Measurements from ENCODE around the gene LITAF. TPM values are rescaled to one million over a fixed set of nuclear protein-coding genes. Genes with fewer than 3 reads are reported as not detected.
"Not testable (repeated sequence)": the region's sequence is repeated elsewhere in the genome, so short reads cannot be mapped to it uniquely, and the experiment has no call there.

LITAF gene
- total RNA-seq, 1 donor from 2014 or later = 5.3 TPM

DNA sequence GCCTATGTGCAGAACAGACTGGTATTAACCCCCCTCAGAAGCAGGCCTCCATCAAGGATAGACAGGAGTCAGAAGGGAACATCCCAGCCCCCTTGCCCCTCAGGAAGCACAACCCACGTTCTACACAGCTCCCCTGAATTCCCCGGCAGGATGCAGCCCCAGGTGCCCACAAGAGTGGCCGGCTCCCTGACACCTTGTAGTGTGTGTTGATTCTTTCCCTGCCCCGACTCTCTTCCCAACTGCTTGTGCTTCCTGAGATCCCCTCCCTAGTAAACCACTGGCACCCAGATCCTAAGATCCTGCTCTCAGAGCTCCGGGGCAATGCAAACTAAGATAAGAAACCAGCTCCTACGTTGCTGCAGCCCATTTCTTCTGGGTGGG, 34.8 kb upstream of the LITAF start:
- DNase-seq (ENCODE audit: low read depth) = no peak

DNA sequence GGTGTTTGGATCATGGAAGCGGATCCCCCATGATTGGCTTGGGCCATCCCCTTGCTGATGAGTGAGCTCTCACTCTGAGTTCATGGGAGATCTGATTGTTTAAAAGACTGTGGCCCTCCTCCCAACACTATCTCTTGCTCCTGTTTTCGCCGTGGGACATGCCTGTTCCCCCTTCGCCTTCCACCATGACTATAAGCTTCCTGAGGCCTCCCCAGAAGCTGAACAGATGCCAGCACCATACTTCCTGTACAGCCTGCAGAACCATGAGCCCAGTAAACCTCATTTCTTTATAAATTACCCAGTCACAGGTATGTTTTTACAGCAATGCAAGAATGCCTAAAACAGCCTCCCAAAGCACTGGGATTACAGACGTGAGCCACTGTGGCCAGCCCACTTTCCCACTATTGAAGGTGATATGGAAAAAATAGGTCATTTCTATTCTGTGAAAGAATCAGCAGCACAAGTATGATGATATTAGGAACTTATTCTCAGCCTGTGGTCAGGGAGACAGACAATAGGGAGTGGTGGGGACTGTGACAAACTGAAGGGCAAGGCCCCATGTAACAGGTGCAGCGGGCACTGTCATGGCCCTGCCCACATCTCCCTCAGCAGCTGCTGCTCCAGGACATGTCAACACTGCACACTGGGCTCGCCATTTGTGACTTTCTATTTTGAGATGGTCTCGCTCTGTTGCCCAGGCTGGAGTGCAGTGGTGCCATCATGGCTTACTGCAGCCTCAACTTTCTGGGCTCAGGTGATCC, 33.7 kb upstream of the LITAF start:
- peak; percentile 67 for DNase-seq (ENCODE audit: low read depth)

DNA sequence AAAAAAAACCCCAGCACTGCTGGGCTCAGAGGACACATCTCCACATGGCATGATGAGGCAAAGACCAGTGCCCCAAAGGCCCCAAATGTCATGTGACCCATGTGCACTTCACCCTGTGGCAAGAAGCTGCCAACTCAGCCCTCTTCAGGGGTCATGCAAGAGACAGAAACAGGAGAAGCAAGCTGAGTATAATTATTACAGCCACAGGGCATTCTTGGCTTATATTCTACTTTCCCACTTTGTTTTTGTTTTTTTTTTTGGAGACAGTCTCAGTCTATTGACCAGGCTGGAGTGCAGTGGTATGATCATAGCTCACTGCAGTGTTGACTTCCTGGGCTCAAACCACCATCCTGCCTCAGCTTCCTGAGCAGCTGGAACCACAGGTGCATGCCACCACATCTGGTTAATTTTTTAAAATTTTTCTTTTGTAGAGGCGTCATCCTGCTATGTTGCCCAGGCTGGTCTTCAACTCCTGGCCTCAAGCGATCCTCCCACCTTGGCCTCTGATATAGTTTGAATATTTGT, 32.7 kb upstream of the LITAF start:
- no peak for DNase-seq (ENCODE audit: low read depth)

DNA sequence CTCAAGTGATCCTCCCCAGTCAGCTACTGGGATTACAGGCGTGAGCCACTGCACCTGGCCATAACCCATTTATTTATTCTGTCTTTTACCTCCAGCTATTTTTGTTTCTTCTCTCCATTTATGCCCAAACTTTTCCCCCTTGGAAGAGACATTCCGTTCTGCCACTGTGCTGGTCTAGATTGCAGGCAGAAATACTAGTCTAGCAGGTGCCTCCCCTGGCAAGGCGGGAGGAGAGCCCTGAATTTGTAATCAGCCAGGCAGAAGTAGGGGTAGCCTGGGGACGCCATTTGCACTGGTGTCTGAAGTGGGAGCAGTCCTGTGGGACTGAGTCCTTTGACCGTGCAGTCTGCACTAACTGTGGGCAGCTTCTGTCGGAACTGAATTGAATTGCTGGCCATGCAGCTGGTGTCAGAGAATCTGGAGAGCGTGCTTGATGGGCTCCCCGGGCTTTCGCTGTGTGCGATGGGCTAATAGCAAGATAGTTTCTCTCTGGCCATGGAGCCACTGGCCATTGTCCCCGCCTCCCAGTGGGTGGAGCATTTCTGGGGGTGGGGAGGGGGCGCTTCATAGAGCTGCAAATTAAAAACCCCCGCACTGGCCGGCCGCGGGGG, 31.5 kb upstream of the LITAF start:
- DNase-seq (ENCODE audit: low read depth) = no peak

DNA sequence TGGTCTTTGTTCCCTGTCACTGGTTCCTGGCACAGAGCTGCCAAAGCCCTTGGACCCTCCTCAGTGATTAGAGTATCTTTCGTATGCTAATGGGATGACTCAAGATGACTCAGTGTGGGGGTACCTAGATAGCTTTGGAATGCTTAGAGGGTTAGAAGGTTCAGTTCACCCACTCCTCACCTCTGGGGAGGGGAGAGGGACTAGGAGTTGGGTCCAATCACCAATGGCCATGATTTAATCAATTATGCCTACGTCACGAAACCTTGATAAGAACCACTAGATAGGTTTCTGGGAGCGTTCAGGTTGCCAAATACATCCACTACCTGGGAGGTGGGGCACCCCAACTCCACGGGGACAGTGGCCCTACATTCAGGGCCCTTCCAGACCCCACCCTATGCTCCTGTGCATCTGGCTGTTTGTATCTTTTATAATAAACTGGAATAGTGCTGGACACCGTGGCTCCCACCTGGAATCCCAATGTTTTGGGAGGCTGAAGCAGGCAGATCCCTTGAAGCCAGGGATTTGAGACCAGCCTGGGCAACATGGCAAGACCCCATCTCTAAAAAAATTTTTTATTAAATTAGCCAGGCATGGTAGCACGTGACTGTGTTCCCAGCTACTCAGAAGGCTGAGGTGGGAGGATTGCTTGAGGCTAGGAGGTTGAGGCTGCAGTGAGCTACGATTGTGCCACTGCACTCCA, 29.2 kb upstream of the LITAF start:
- DNase-seq (ENCODE audit: low read depth) = no peak

DNA sequence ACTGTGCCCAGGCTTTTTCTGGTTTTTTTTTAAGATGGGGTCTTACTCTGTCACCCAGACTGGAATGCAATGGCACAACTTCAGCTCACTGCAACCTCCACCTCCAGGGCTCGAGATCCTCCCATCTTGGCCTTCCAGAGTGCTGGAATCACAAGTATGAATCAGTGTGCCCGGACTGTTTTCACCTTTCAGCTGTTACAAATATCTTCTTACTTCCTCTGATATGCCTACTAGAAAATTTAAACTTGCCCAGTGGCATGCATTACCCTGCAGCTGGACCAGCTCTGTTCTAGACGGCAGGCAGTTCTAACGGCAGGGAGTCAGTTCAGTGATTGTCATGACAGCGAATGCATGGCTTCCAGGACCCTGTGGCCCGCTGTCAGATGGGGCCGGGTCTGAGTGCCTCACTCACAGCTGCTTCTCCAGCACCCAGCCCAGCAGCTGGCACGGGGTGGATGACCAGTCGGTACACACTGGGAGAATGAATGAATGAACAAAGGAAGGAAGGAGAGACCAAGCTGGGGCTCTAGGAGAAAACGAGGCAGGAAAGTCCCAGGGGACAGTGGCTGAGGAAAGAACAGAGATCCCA, 28.0 kb upstream of the LITAF start:
- DNase-seq (ENCODE audit: low read depth) = peak; percentile 18

DNA sequence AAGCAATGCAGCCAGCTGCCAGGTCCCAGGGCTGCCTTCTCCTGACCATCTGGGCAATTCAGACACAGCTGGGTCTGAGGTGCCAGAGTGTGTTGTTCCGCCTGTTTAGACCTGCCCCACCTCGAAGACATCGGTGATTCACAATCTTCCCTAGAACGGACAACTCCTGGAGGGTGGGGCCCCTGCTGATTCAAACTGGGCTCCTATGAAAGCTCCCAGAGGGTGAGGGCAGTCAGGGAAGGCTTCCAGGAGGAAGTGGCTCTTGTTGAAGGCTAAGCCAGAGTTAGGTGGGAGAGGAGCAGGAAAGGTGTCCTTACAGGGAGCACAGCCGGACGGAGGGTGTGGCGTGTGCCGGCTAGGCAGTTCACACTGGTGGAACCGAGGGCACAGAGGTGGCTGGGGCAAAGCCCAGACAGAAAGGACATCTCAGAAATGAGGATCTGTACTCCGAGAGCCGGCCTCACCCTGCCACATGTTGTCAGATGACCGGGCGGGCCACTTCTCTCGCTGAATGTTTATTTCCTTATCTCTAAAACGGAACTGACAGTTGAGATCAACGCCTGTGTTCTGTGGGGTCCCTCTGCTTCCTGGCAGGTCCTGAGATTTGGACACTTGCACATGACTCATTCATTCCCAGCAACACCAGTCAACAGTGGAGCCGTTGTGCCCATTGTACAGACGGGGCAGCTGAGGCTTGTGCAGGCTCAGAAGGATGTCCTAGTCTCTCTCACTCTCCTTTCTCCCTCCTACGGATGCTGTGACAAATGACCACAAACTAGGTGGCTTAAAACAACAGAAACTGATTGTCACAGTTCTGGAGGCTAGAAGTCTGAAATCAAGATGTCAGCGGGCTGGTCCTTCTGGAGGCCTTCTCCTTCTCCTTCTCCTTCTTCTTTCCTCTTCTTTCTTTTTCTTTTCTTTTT, 26.9 kb upstream of the LITAF start:
- DNase-seq (ENCODE audit: low read depth) = no peak

DNA sequence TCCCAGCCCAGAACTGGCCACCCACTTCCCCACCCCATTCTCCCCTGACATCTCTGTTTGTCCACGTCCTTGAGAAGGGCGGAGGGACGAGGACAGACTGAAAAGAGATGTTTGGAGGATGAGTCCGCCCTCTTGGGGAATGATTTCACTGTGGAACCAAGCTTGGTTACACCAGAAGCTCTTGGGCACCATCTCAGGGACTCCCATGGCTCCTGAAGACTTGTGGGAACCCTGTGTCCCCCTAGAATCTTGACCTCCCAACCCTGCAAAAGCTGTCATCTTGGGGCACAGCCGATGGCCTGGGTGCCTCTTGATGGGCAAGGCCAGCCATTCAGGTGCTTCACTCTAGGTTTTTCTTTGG, 25.9 kb upstream of the LITAF start:
- no peak for DNase-seq (ENCODE audit: low read depth)

DNA sequence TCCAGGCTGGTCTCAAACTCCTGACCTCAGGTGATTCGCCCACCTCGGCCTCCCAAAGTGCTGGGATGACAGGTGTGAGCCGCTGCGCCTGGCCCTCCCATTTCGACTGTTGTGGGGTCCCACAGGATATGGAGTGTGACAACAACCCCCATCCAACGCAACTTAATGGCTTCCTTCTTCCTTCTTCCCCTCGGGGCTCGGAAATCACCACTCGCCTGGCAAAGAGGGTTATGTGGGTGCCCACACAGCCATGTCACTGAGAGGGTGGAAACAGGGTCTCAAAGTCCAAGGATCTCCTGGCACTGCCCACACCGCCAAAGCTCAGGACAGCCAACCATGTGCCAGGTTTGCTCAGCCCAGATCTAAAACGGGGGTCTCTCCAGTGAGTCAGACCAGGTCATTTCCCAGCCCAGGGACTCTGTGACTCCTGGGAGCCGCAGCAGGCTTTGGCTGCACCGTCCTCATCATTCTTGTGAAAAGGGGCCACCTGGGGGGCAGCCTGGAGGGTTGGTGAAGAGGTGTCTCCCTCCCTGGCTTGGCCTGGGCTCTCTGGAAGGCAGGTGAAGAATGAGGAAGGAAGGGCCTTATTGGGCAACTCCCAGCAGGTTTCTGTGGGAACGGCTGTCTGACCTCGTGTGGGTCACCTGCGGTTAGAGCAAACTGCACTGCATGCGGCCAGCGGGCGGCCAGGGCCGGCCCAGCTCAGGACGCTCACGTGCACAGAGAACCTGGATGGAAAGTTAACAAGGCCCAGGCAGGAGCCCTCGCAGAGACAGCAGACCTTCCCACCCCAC, 25.3 kb upstream of the LITAF start:
- DNase-seq (ENCODE audit: low read depth) = no peak

DNA sequence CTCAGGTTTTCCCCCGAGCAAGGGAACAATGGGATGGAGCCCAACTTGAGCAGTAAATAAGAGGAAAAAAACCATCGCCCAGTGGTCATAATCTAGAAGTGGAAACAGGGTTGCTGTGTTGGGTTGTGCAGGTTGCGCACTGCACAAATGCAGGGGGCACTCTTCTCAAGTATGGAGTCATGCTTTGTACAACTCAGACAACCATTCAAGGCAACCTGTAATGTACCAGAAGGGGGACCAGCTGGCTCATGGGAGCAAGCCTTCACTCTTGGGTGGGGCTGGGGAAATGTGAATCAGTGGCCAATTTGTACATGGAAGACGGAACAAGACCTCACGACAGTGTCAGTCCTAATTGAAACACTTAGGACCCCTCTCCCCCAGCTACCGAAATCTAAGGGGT, 23.9 kb upstream of the LITAF start:
- DNase-seq (ENCODE audit: low read depth) = no peak

DNA sequence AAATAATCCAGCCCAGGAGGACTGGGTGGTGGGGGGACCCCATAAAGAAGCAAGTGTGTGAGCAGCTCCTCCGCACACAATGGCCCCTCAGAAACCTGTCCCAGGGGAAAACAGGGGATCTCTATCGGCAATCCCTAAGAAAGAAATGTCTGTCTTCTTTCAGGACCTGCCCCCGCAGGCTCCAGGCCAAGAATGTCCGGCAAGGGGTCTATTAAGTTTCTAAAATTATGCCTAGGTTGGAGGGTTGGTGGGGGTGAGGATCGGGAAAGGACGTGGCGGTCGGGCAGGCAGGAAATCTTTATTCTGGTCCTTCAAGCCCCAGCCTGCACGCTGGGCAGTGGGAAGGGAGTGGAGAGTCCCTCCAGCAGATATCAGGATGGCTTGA, 23.4 kb upstream of the LITAF start:
- no peak for DNase-seq (ENCODE audit: low read depth)

DNA sequence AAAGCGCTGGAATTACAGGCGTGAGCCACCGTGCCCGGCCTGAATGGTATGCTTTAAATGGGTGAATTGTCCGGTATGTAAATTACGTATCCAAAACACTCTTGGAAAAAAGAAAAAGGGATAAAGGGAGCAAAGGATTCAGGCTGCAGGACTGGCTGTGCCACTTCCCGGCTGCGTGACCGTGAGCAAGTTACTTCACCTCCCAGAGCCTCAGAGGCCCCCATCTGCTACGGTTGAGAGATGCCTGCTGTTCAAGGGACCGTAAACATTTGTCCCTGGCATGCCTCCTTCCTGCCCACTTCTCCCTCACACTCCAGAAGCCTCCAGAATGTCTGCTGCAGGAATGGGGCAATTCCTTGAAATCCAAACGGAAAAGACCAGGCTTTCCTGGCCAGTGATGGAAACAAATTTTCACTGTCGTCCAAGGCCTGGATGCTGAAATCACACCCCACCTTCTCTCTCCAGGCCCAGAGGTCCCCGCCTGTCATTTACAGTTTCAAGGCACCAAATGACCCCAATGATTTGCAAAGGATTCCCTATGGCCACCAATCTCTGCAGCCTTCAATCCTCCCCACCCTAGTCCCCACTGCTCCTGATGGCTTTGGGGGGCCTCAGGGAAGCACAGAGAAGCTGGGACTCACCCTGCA, 22.9 kb upstream of the LITAF start:
- DNase-seq (ENCODE audit: low read depth) = no peak

DNA sequence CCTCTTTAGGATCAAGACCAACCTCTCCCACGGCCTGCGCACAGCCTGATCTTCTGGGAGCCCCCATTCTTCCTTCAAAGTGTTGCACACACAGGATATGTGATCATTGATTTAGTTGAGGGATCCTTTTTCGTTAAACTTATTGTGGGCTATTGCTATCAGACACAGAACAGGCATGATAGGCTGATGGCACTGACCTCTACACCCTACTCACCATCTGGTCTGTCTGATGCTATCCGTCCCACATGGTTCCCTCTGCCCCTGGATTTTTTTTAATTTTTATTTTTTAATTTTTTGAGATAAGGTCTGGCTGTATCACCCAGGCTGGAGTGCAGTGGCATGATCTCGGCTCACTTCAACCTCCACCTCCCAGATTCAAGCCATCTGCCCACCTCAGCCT, 19.2 kb upstream of the LITAF start:
- no peak for DNase-seq (ENCODE audit: low read depth)

DNA sequence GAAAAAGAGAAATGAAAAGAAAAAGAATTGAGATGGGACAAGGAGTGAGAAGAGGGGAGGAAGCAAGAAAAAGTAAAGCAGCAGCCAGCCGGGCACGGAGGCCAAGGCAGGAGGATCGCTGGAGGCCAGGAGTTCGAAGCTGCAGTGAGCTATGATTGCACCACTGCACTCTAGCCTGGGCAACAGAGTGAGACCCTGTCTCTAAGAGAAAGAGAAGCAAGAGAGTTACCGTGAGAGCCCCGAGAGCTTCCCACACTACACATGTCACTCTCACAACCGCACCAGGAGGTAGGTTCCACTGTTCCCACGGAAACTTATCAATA, 18.8 kb upstream of the LITAF start:
- no peak for DNase-seq (ENCODE audit: low read depth)

DNA sequence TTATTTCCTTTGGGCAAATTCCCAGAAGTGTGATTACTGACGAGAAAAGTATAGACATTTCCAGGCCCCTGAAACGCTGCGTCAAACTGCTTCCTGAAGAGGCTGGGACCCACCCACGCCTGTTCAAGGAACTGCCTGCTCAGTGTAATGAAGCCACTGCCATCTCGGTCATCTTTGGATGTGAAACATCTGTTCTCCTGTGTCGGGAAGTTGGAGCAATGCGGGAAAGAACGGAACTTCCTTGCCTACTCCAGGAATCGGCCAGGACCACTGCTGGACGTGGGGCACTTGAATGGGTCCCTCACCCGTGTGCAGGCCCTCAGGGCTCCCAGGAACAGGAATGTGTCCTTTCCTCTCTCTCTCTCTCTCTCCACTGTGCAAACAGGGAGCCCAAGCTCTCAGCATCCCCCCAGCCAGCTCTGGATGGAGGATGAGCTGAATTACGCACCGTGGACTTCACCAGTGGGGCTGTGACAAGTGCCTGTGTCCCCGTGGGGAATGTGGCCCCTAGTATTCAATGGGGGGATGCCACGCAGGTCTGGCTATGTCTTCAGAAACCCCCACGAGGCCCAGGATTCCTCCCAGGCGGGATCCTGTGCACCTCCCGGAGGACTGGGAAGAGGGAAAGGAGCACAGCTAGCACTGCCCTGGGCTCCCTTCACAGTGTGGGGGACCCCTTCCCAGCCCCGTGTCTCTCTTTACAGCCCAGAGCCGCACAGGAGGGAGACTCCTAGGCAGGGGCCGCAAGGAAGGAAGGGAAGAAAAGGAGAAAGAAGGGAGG, 18.3 kb upstream of the LITAF start:
- no peak for DNase-seq (ENCODE audit: low read depth)

DNA sequence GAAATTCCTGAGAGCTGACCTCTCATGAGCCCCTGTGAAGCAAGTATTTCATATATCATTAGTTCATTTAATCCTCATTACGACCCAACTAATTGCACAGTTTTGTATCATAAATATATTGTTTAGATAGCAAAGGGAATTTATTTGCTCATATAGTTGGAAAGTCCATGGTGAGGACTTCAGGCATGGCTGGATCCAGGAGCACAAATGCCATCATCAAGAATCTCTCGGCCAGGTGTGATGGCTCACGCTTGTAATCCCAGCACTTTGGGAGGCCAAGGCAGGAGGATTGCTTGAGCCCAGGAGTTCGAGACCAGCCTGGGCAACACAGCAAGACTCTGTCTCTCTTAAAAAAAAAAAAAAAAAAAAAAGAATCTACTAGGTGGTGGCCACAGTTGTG, 17.6 kb upstream of the LITAF start:
- DNase-seq (ENCODE audit: low read depth) = not testable (repeated sequence)

DNA sequence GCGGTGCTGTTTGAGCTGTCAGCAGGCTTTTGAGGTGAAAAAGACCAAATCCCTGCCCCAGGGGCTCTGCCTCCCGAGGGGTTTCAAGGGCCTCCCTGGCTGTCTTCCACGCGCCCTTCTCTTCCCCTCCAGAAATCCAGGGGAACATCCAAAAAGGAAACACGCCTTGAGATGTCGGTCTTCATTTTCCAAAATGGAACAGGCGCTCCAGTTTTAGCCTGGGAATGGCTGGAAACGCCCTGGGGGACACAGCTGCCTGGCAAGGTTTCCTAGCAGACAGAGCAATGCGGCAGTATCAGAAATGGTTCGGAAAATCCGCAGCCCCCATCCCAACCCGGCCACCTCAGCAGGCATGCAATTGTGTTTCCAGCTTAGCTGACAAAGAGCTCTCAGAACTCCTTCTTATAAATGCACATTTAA, 16.6 kb upstream of the LITAF start:
- no peak for DNase-seq (ENCODE audit: low read depth)

DNA sequence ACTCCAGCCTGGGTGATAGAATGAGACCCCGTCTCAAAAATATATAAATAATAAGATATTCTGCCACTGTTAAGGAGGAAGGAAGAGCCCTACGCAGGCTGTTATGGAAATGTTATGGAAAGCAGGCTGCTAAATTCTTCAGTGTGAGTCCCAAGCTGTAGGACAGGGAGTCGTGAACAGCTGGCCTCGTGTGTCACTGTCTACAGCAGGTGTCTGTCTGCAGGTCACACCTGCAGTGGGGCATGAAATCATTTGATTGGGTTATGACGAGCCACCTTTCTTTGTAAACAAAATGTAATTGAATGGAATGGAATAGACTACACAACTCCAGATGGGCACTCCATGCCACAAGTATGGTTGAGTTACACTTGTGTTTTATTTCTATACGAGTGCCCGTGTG, 15.6 kb upstream of the LITAF start:
- DNase-seq (ENCODE audit: low read depth) = no peak

DNA sequence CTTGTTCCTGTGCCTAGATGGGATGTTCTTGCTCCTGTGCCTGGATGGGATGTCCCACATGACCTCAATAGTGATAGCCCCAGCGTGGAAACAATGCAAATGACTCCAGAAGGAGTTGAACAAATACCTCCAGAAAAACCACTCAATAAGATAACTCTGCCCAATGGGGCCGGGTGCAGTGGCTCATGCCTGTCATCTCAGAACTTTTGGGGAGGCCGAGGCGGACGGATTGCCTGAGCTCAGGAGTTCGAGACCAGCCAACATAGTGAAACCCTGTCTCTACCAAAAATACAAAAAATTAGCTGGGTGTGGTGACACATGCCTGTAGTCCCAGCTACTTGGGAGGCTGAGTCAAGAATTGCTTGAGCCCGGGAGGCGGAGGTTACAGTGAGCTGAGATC, 15.2 kb upstream of the LITAF start:
- no peak for DNase-seq (ENCODE audit: low read depth)

All from myocyte (in vitro differentiated cells).